Prostate gland (tissue), 2 donors: ENCODE measurements around the gene SYNPO. TPM values are rescaled to one million over a fixed set of nuclear protein-coding genes. Genes with fewer than 3 reads are reported as not detected.

Experiments used
- DNase-seq: peaks from one replicate; pipeline ENCODE4 v3.0.0-alpha.2; 2019; ENCODE audit warnings: low spot score
- H3K27ac ChIP-seq, 2 donors: fragments of 200-600 bp; sonication (generic); 2 replicates each; pipeline ENCODE4 v1.5.1; 2017 to 2019
- H3K27me3 ChIP-seq: fragments of 200-600 bp; sonication (generic); replicated peaks from 2 replicates; pipeline ENCODE4 v1.5.1; 2019; ENCODE audit not compliant: insufficient read depth
- H3K36me3 ChIP-seq, 2 donors: fragments of 200-600 bp; sonication (generic); 1 replicate in 1 of 2; 2 replicates in 1 of 2; pipeline versions ENCODE4 v1.5.1 to v1.8.1; 2017 to 2019
- H3K4me1 ChIP-seq: fragments of 200-600 bp; sonication (generic); replicated peaks from 2 replicates; pipeline ENCODE4 v1.5.1; 2019
- H3K4me3 ChIP-seq, 2 donors: fragments of 200-600 bp; sonication (generic); 2 replicates each; pipeline ENCODE4 v1.5.1; 2017 to 2019
- H3K9me3 ChIP-seq: fragments of 200-600 bp; sonication (generic); 2 replicates; pipeline ENCODE4 v1.5.1; 2017
- CTCF ChIP-seq, 4 experiments: fragments of 200-600 bp in 2 of 4; fragments of 450-650 bp in 2 of 4; sonication (generic) in 2 of 4; IDR thresholded peaks; 1 replicate in 3 of 4; 2 replicates in 1 of 4; pipeline ENCODE4 v1.5.1; 2016 to 2019; ENCODE audit warnings: antibody characterized with exemption in 4 of 4, mild to moderate bottlenecking in 2 of 4, moderate library complexity in 2 of 4
- POLR2A ChIP-seq: fragments of 450-650 bp; IDR thresholded peaks from one replicate; pipeline ENCODE4 v1.6.1; 2016; ENCODE audit warnings: antibody characterized with exemption, mild to moderate bottlenecking
- POLR2AphosphoS5 ChIP-seq: sonication (generic); formaldehyde crosslinking; IDR thresholded peaks from one replicate; pipeline ENCODE4 v1.6.1; 2017; ENCODE audit warnings: antibody characterized with exemption
- WGBS: methylation state at CpG from one replicate; pipeline ENCODE4 v1.1.5; 2018; 5-methylcytosine and 5-hydroxymethylcytosine counted together
- intact Hi-C: fragments of 100-400 bp; cut with DNase I; formaldehyde crosslinking; loops from one replicate; pipeline ENCODE4 v1.14.2; 2022
- total RNA-seq, 2 donors: library from RNA; depleted of rRNA; stranded (reverse); fragments of >200 nt; gene quantifications; one replicate each; pipeline ENCODE4 v1.1.0, GENCODE V29; 2016

The SYNPO gene
- total RNA-seq, 2 donors from 2014 or later, result 13.7 to 61.0 TPM

DNA sequence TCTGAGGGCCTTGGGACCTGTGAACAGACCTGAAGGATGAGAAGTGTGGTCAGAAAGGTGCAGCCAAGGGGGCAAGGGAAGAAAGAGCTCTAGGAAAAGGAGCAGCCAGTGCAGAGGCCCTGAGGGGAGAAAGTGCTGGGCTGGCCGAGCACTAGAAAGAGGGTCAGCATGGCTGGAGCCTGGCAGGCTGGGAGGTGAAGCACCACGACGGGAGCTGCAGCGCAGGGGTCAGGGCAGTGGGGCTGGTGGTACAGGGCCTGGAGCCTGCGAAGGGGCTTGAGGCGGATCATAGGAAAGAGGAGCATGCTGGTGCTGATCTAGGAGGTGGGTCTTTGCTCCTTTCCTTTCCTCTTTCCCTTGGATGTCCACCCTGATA is 9.1 kb upstream of the SYNPO start:
- WGBS, result 77% methylated on average over 6 of the region's 6 CpGs
- TF ChIP-seq CTCF (IDR thresholded peaks at IDR 0.05) (no peak), POLR2A (no peak), POLR2AphosphoS5 (no peak)
- Histone ChIP-seq H3K27ac (peak overlapping the region in 1 of 2 donors; percentile 43), H3K27me3 (no peaks in the 10 kb centered on the region), H3K36me3 (no peaks in the 10 kb centered on the region), H3K9me3 (no peaks in the 10 kb centered on the region), H3K4me3 (no peak overlapping the region), H3K4me1 (no peaks in the 10 kb centered on the region)
- intact Hi-C loops, result no loop called here
- no peak for DNase-seq

GRCh38 chr5:150632305-150633160 is 7.9 kb upstream of the SYNPO start:
- H3K36me3 ChIP-seq, result no peaks in the 10 kb centered on the region
- peak overlapping the region in 1 of 2 donors; percentile 43 for H3K27ac ChIP-seq
- no peaks in the 10 kb centered on the region for H3K27me3 ChIP-seq
- TF ChIP-seq POLR2AphosphoS5 (no peak), CTCF (IDR thresholded peaks at IDR 0.05) (no peak), POLR2A (no peak)
- DNase-seq, result no peak
- WGBS, result 54% methylated on average over 10 of the region's 10 CpGs
- intact Hi-C loops, result no loop called here
- no peaks in the 10 kb centered on the region for H3K9me3 ChIP-seq
- peaks cover under 1% of the 10 kb centered on the region for H3K4me1 ChIP-seq
- no peak overlapping the region for H3K4me3 ChIP-seq

DNA sequence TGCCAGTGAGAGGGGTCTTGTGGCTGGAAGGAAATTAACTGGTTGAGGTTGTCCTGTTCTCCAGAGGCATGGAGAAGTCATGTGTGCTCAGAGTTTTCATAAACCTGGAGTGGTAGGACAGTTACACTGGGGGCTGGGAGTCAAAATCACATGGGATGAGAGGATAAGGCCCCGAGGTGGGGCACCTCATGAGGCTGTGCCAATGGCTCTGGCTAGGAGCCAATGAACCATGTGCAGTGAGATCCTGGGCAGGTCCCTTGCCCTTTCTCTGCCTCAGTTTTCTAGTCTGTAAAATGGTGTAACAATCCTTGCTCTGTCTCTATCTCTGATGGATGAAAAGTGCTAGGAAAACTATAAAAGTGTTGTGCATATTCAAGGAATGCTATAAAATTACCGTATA is 7.0 kb upstream of the SYNPO start:
- Histone ChIP-seq H3K36me3 (no peaks in the 10 kb centered on the region), H3K9me3 (no peaks in the 10 kb centered on the region), H3K4me3 (no peak overlapping the region), H3K27ac (no peak overlapping the region), H3K4me1 (peaks cover 6% of the 10 kb centered on the region), H3K27me3 (no peaks in the 10 kb centered on the region)
- intact Hi-C loops, result no loop called here
- TF ChIP-seq POLR2A (no peak), POLR2AphosphoS5 (no peak), CTCF (IDR thresholded peaks at IDR 0.05) (no peak)
- DNase-seq, result no peak
- 46% methylated on average over 2 of the region's 2 CpGs for WGBS

DNA sequence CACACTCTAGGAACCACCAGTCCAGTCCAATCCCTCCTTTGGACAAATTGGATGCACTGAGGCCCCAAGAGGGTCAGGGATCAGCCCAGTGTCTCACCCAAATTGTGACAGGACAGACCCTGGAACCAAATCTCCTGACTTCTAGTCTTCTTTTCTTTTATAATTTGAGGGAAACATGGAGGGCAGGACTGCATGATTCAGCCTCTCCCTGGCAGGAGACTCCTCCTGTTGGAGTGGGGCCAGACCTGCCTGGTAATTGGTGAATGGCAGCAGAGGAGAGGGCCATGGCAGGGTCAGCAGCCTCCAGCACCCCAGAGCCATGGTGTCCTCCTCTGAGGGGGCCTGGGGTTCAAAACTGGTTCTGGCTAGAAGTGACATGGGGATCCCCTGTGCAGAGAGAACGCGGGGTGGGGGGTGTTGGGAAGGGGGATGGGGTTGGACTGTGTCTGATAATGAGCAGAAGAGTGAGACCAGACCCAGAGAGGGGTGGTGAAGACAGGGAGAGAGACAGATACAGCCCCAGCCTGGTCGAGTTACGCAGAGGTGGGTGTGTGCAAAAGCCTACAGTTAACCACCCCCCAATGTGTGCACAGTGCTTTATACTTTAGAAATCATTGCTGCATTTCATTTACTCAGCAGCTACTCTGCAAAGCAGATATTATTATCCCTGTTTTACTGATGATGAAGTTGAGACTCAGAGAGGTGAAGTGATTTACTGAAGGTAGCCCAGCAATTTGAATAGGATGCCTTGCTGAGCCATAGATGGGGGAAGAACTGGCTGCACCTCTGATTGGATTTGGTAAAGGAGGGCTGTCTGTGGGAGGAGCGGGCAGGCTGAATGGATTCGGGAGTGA is 3.8 kb upstream of the SYNPO start:
- Histone ChIP-seq H3K27ac (peak overlapping the region; percentile 73 to 76), H3K9me3 (no peaks in the 10 kb centered on the region), H3K27me3 (no peaks in the 10 kb centered on the region), H3K36me3 (no peaks in the 10 kb centered on the region), H3K4me3 (no peak overlapping the region), H3K4me1 (peaks cover 6% of the 10 kb centered on the region)
- intact Hi-C loops, result no loop called here
- TF ChIP-seq POLR2AphosphoS5, result no peak
- TF ChIP-seq POLR2A, result no peak
- TF ChIP-seq CTCF (IDR thresholded peaks at IDR 0.05), result no peak
- DNase-seq, result peak; percentile 58
- WGBS, result 65% methylated on average over 6 of the region's 6 CpGs
